C4-2B (cell line): ENCODE data around the gene B3GALNT1.

Source experiments
- H3K27ac ChIP-seq: fragments of 450-650 bp; 2 replicates; pipeline ENCODE4 v1.5.1; 2017
- CTCF ChIP-seq: fragments of 450-650 bp; conservative IDR thresholded peaks from 2 replicates; pipeline ENCODE4 v1.5.1; 2017; ENCODE audit warnings: mild to moderate bottlenecking
- ZFX ChIP-seq: fragments of 450-650 bp; IDR thresholded peaks from 2 replicates; pipeline ENCODE4 v1.6.1; 2017

The B3GALNT1 gene

GRCh38 chr3:161067335-161067734, 37.8 kb downstream of the B3GALNT1 start:
- H3K27ac ChIP-seq = no peak overlapping the region
- TF ChIP-seq ZFX (no peak), CTCF (no peak)

GRCh38 chr3:161066930-161067329, 38.2 kb downstream of the B3GALNT1 start:
- TF ChIP-seq CTCF (no peak), ZFX (no peak)
- no peak overlapping the region for H3K27ac ChIP-seq

- TF ChIP-seq CTCF = no peak
- TF ChIP-seq ZFX = no peak
- H3K27ac ChIP-seq = no peak overlapping the region
Measured at GRCh38 chr3:161064413-161064812, 40.7 kb downstream of the B3GALNT1 start.

- TF ChIP-seq ZFX (no peak), CTCF (no peak)
- H3K27ac ChIP-seq = no peak overlapping the region
Measured at GRCh38 chr3:161054860-161055604, 50.1 kb downstream of the B3GALNT1 start.

GRCh38 chr3:161051856-161052255, 53.3 kb downstream of the B3GALNT1 start:
- no peak overlapping the region for H3K27ac ChIP-seq
- TF ChIP-seq CTCF = no peak
- no peak for TF ChIP-seq ZFX

- no peak overlapping the region for H3K27ac ChIP-seq
- TF ChIP-seq ZFX (no peak), CTCF (no peak)
Measured at GRCh38 chr3:161050935-161051334, 54.2 kb downstream of the B3GALNT1 start.

GRCh38 chr3:161049683-161050248, 55.4 kb downstream of the B3GALNT1 start:
- TF ChIP-seq ZFX = no peak
- no peak for TF ChIP-seq CTCF

More at GRCh38 chr3:161049683-161050248, 55.4 kb downstream of the B3GALNT1 start:
- H3K27ac ChIP-seq = no peak overlapping the region
